DND-41 (cell line): ENCODE results near the gene CPLX1.

Experiments used
- ATAC-seq: fragments of 200-7000 bp; cut with Tn5 transposase; 3 replicates; pipeline ENCODE4 v1.9.1; 2021; ENCODE audit warnings: low read depth; ENCODE audit not compliant: insufficient read depth
- DNase-seq: peaks from one replicate; pipeline ENCODE4 v3.0.0-alpha.2; 2020
- H2AFZ ChIP-seq: 2 replicates; pipeline ENCODE4 v1.6.0; 2012; ENCODE audit warnings: low read depth, low read length
- H3K27ac ChIP-seq: 2 replicates; pipeline ENCODE4 v1.5.1; 2012; ENCODE audit warnings: low read length, inconsistent platforms
- H3K27me3 ChIP-seq: fragments of 200-600 bp; sonication (generic); 2 replicates; pipeline ENCODE4 v1.6.0; 2012; ENCODE audit warnings: low read length, mild to moderate bottlenecking, inconsistent platforms; ENCODE audit not compliant: insufficient read depth, poor library complexity
- H3K36me3 ChIP-seq: 2 replicates; pipeline ENCODE4 v1.5.1; 2012; ENCODE audit warnings: low read length, inconsistent platforms; ENCODE audit not compliant: insufficient read depth
- H3K4me1 ChIP-seq: 2 replicates; pipeline ENCODE4 v1.5.1; 2012; ENCODE audit warnings: mild to moderate bottlenecking, low read length; ENCODE audit not compliant: insufficient read depth
- H3K4me2 ChIP-seq: 2 replicates; pipeline ENCODE4 v1.6.0; 2012; ENCODE audit warnings: mild to moderate bottlenecking, moderate library complexity, low read length, inconsistent platforms; ENCODE audit not compliant: insufficient read depth
- H3K4me3 ChIP-seq, 2 experiments: fragments of 200-600 bp in 1 of 2; shearing (Covaris generic) in 1 of 2; 2 replicates each; pipeline ENCODE4 v1.5.1; 2012 to 2016; ENCODE audit warnings: inconsistent platforms in 2 of 2, low read length in 2 of 2, mild to moderate bottlenecking in 2 of 2, low read depth in 1 of 2, moderate library complexity in 1 of 2
- H3K79me2 ChIP-seq: 2 replicates; pipeline ENCODE4 v1.6.0; 2012; ENCODE audit warnings: low read length, inconsistent platforms; ENCODE audit not compliant: insufficient read depth
- H3K9ac ChIP-seq: 2 replicates; pipeline ENCODE4 v1.6.0; 2012; ENCODE audit warnings: low read depth, mild to moderate bottlenecking, inconsistent platforms, low read length, moderate library complexity
- H3K9me3 ChIP-seq: 2 replicates; pipeline ENCODE4 v1.5.1; 2012; ENCODE audit warnings: low read length, moderate library complexity, mild to moderate bottlenecking, inconsistent platforms; ENCODE audit not compliant: insufficient read depth, severe bottlenecking
- H4K20me1 ChIP-seq: 2 replicates; pipeline ENCODE4 v1.6.0; 2012; ENCODE audit warnings: low read length; ENCODE audit not compliant: insufficient read depth
- CTCF ChIP-seq: IDR thresholded peaks from 2 replicates; pipeline ENCODE4 v1.5.1; 2012; ENCODE audit warnings: borderline replicate concordance, low read length, moderate library complexity, mild to moderate bottlenecking; ENCODE audit not compliant: poor library complexity, severe bottlenecking; ENCODE audit errors: extremely low read depth
- EZH2 ChIP-seq: IDR thresholded peaks from 3 replicates; pipeline ENCODE4 v1.6.1; 2012; ENCODE audit warnings: borderline replicate concordance, low read depth, mild to moderate bottlenecking, moderate library complexity, low read length, inconsistent platforms; ENCODE audit not compliant: severe bottlenecking

Gene CPLX1

GRCh38 chr4:853416-853781, 27.5 kb upstream of the CPLX1 start:
- H3K36me3 ChIP-seq, result peaks cover 69% of the 10 kb centered on the region

GRCh38 chr4:851701-852430, 25.9 kb upstream of the CPLX1 start:
- no peak for ATAC-seq

More at GRCh38 chr4:853416-853781, 27.5 kb upstream of the CPLX1 start:
- DNase-seq (no peak), ATAC-seq (no peak)
- Histone ChIP-seq H3K27ac (no peak overlapping the region), H3K9me3 (peaks cover 22% of the 10 kb centered on the region), H4K20me1 (no peaks in the 10 kb centered on the region), H3K9ac (no peak overlapping the region), H3K27me3 (no peaks in the 10 kb centered on the region), H2AFZ (no peak overlapping the region), H3K79me2 (no peaks in the 10 kb centered on the region), H3K4me1 (no peaks in the 10 kb centered on the region), H3K4me3 (no peak overlapping the region), H3K4me2 (no peak overlapping the region)
- no peak for TF ChIP-seq EZH2
- TF ChIP-seq CTCF, result no peak

GRCh38 chr4:850323-850945, 24.5 kb upstream of the CPLX1 start:
- peaks cover 59% of the 10 kb centered on the region for H3K36me3 ChIP-seq
- no peaks in the 10 kb centered on the region for H4K20me1 ChIP-seq
- no peak overlapping the region for H3K4me2 ChIP-seq
- H3K27ac ChIP-seq, result no peak overlapping the region
- TF ChIP-seq EZH2 (no peak), CTCF (no peak)
- H3K79me2 ChIP-seq, result no peaks in the 10 kb centered on the region
- no peak for ATAC-seq
- no peaks in the 10 kb centered on the region for H3K27me3 ChIP-seq
- H3K9ac ChIP-seq, result no peak overlapping the region
- no peak overlapping the region for H2AFZ ChIP-seq
- no peaks in the 10 kb centered on the region for H3K4me1 ChIP-seq
- no peak overlapping the region for H3K4me3 ChIP-seq
- no peaks in the 10 kb centered on the region for H3K9me3 ChIP-seq
- DNase-seq, result no peak

More at GRCh38 chr4:851701-852430, 25.9 kb upstream of the CPLX1 start:
- no peak for DNase-seq
- Histone ChIP-seq H3K9me3 (peaks cover 11% of the 10 kb centered on the region), H3K4me3 (no peak overlapping the region), H3K4me2 (no peak overlapping the region), H2AFZ (no peak overlapping the region), H3K79me2 (no peaks in the 10 kb centered on the region), H3K9ac (no peak overlapping the region), H3K4me1 (no peaks in the 10 kb centered on the region), H4K20me1 (no peaks in the 10 kb centered on the region), H3K27ac (no peak overlapping the region), H3K27me3 (no peaks in the 10 kb centered on the region), H3K36me3 (peaks cover 70% of the 10 kb centered on the region)
- no peak for TF ChIP-seq CTCF
- TF ChIP-seq EZH2, result no peak
